Activated CD8-positive, alpha-beta memory T cell treated with anti-CD3 and anti-CD28 coated beads for 48 hours (primary cell): Measurements from ENCODE around the gene TMEM187.

Source experiments
- DNase-seq, 3 experiments: peaks; one replicate each; pipeline ENCODE4 v3.0.0-alpha.2; 2020; ENCODE audit warnings: low read depth in 2 of 3, low spot score in 2 of 3

TMEM187 gene

GRCh38 chrX:153953892-153954557, 18.5 kb upstream of the TMEM187 start:
- DNase-seq: no peak

GRCh38 chrX:153954558-153955227, 17.9 kb upstream of the TMEM187 start:
- DNase-seq: no peak

DNA sequence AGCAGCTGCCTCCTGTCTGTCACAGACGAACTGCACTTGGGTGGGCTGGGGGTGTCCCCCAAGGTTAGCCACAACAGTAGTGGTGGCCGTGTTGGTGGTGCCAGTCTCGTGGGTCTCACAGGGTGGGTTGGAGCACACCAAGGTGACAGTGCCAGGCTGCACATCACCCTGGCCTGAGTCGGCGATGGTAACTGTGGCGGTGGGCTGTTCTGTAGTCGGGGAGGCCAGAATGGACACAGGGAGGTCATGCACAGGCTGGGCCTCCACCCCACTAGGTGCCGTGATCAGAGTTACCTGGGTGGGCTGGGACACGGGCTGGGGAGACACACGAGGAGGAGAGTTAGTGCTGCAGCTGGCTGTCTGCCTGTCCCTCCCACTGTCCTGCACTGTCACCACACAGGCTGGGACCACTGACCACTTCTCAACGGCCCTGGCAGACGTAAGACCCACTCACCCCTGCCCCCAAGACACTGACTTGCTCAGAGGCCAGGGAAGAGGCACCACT, 17.3 kb upstream of the TMEM187 start:
- DNase-seq: no peak

- no peak for DNase-seq
Measured at GRCh38 chrX:153956044-153956907, 16.3 kb upstream of the TMEM187 start.

DNA sequence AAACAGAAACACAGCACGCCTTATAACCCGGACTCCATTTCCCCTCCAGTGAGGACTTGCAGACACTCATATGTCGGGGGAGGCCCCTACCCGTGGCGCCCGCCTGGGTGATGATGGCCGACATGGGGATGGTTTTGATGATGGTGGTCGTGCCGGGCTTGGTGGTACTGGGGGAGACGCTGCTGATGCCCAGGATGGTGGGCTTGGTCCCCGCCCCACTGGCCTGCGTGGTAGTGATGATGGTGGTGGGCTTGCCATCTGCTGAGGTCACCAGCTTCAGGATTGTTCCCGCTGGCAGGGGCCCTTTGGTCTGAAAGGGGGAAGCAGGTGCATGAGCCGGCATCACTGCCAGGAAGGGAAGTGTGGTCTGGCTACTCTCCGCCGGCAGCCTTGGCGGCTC, 15.3 kb upstream of the TMEM187 start:
- no peak for DNase-seq

GRCh38 chrX:153958605-153959004, 13.9 kb upstream of the TMEM187 start:
- no peak for DNase-seq

- no peak for DNase-seq
Measured at GRCh38 chrX:153959649-153960048, 12.9 kb upstream of the TMEM187 start.

DNA sequence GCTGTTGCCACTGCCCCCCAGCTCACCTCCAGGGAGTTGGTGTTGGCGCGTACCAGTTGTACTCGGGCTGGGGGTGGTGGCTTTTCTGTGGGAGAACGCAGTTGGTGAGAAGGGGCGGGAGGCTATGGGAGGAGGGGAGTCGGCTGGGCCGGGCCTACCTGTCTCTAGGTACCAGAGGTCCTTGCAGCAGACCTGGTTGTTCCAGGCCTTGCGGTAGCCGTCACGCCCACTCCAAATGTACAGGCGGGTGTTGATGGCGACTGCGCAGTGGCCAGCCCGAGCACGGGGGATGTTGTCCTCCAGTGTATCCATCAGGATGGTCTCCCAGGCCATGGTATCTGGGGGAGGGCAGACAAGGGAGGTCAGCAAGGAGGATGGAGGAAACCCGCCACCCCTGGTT, 12.5 kb upstream of the TMEM187 start:
- DNase-seq: no peak

GRCh38 chrX:153960786-153961185, 11.8 kb upstream of the TMEM187 start:
- DNase-seq: no peak

GRCh38 chrX:153961292-153961691, 11.3 kb upstream of the TMEM187 start:
- DNase-seq: no peak

- DNase-seq: no peak
Measured at GRCh38 chrX:153963546-153963945, 9.0 kb upstream of the TMEM187 start.

DNA sequence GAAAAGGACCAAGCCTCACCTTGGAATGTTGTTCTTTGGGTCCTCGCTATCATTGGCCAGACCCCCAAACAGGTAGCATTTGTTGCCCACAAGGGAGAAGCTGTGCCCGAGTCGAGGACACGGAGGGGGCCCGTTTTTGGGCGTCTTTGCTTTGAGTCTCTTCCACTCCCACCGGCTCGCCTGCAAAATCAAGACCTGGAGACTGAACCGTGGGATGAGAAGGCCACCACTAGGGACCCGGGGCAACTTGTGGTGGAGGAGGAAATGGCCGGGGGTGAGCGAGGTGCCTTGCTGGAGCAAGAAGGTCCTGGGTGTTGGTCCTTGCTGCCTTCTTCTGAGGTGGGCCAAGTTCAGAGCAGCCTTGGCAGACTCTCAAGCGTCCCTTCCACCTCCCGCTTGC, 8.4 kb upstream of the TMEM187 start:
- DNase-seq: no peak

- no peak for DNase-seq
Measured at GRCh38 chrX:153965406-153965805, 7.1 kb upstream of the TMEM187 start.

DNA sequence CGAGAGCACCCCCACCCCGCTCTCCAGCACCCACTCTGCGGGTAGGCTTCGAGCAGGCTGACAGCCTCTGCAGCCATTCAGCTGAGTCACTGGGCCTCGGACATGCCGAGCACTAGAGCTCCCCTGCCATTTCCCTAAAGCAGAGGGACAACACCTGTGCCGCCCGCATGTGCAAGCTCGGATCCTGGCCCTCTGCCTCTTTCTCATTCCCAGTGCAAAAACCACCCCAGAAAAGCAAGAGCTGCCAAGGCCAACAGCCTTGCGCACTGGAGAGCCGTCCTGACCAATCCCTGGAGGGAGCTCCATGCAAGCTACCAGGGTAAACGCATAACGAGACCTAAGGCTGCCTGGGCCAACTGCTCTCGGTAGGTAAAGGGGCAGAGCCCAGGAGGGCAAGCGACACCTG, 6.3 kb upstream of the TMEM187 start:
- DNase-seq: no peak

DNA sequence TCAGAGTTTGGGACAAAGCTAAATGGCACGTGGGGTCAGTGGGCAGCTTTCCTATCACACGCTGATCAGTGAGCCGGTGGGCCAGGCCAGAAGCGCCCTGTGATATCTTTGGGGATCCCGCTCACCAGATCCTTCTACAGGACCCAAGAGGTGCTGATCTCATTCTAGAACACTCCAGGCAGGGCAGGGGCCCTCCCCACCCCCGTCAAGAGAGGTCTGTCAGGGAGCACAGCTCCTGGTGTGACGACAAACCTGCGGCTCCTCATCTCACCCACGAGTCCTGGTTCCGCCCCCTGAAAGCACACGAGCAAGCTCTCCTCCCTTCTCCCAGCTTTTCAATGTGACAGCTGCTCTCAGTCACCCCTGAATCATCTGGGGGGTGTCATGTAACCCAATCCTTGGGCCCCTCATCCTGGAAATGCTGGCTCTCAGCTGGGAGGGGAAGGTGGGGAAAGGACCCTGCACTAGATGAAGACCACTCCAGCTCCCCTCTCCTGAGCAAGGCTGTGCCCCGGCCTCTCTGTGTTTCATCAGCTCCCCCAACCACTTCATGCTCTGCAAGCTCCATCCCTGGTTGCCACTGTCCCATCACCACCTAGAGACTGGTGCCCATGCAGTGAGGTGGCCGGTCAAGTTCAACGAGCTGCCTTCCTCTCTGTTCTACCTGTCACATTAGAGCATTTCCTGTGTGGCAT, 5.6 kb upstream of the TMEM187 start:
- DNase-seq: no peak

- no peak for DNase-seq
Measured at GRCh38 chrX:153967536-153968224, 4.9 kb upstream of the TMEM187 start.

GRCh38 chrX:153968255-153968654, 4.3 kb upstream of the TMEM187 start:
- DNase-seq: no peak

DNA sequence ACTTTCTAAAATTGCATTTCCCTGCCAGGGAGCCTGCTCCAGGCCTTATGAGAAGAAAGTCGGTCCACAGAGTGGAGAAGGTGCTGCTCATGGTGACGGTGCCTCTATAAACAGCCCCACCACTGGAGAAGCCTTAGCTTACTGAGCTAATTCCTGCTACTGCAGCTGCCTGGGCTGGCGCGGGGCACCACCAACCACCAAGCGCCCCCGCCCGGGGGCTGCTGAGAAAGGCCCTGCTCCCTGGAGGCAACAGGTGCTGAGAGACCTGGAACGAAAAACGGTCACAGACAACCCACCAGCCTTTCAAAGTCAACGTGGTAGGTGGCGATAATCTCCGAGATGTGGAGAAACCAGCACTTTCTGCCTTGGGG, 3.8 kb upstream of the TMEM187 start:
- no peak for DNase-seq

DNA sequence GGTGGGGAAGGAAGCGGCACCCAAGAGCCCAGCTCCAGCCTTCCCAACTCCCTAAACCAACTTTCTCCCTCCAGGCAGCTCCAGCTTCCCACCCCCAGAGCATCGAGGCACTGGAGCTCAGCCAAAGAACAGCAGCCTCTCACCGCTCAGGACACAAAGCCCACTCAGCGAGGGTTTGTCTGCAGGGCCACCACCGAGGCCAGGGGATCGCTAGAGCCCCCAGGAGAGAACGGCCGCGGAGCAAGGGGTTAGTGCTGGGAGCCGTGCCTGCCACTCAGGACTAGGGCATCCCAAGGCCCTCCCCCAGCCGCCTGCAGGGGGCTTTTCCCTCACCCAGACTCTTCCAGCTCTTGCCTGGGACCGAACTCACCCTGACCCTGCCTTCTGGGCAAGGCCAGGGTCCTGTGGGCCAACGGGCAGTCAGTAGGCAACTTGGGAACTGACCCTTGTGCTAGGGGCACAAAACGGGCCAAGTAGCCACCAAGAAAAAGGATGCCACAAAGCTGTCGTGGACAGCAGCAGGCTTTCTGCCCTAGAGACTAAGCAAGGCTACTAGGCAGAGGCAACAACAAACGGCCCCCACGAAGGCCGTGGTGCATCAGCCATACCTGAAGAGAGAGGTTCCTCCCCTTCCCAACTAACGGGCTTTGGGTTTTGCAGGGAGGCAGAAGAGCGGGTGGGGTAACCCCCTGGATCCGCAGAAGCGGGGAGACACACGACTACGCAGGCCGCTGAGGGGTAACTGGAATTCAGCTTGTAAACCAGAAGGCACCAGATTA, 3.2 kb upstream of the TMEM187 start:
- no peak for DNase-seq

DNA sequence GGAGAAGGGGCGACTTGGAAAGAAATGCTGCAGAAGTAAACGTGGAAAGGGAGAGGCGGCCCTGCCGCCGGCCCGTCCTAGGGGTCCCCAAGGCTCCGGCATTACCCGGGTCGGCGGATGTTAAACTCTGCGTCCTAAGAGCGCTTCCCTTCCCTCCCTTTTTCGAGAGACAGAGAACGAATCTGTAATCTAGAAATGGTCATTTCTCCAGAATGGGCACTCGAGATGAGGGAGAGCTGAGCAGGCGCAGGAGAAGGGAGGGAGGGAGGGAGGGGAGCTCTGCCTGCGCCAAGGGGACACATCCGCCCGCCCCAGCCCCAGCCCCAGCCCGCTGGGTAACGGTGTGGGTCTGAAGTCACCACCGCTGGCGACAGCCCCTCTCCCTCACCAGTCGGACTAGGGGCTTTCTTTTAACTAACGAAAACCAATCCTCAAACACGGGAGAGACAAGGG, 2.6 kb upstream of the TMEM187 start:
- DNase-seq: no peak
